ENCODE measurements around the gene GOLGA2. TPM values are rescaled to one million over a fixed set of nuclear protein-coding genes. Genes with fewer than 3 reads are reported as not detected.

The GOLGA2 gene
- total RNA-seq = 10 to 100 TPM; 37.9 to 64.0 (median 55.0) TPM
- polyA plus RNA-seq = 100 to 1,000 TPM in 1 of 2 donors, 10 to 100 TPM in 1; 97.0 to 105 TPM

- WGBS, 2 donors = 0 to 1% methylated on average over 46 to 57 of the region's 57 CpGs
- peak within 1 kb of the TSS; percentile 84 to 91 (median 90) for H3K4me3 ChIP-seq
- FAIRE-seq (no peak), DNase-seq (peak in 3 of 6 donors; percentile 38 to 67 (median 40)), ATAC-seq (peak; percentile 53 to 75 (median 70))
- TF ChIP-seq CTCF (IDR thresholded peaks at IDR 0.05) = no peak
- no peaks in the 10 kb centered on the region for H3K27me3 ChIP-seq
- no peaks in the 10 kb centered on the region for H3K9me3 ChIP-seq
- peak within 1 kb of the TSS; percentile 73 to 76 (median 74) for H3K27ac ChIP-seq
- peaks cover 0 to 12% (median 5%) of the 10 kb centered on the region in 3 donors for H3K4me1 ChIP-seq
- H3K36me3 ChIP-seq = peaks cover 0 to 12% (median 0%) of the 10 kb centered on the region in 3 donors
- intact Hi-C loops (cut with DNase I) = no loop called here
Measured at GRCh38 chr9:128275198-128276007, at the start of gene GOLGA2. Gene GOLGA2, minus strand, starts transcription at chr9:128276007. Its CDS starts 31 bp downstream, at chr9:128275976.

- Histone ChIP-seq H3K9me3 (no peaks in the 10 kb centered on the region), H3K36me3 (peaks cover 0 to 8% (median 0%) of the 10 kb centered on the region in 3 donors), H3K4me1 (peaks cover 5 to 18% (median 8%) of the 10 kb centered on the region in 3 donors), H3K4me3 (no peak overlapping the region), H3K27ac (no peak overlapping the region), H3K27me3 (no peaks in the 10 kb centered on the region)
- no peak for ATAC-seq
- intact Hi-C loops (cut with DNase I) = no loop called here
- no peak for DNase-seq
- no peak for FAIRE-seq
- WGBS, 2 donors = 100% methylated on average over 1 of the region's 1 CpG
- TF ChIP-seq CTCF (IDR thresholded peaks at IDR 0.05) = no peak
Measured at GRCh38 chr9:128324401-128324800, 48.6 kb upstream of the GOLGA2 start.

GRCh38 chr9:128323791-128324190, 48.0 kb upstream of the GOLGA2 start:
- DNase-seq (no peak), ATAC-seq (no peak), FAIRE-seq (no peak)
- Histone ChIP-seq H3K9me3 (no peaks in the 10 kb centered on the region), H3K27ac (no peak overlapping the region), H3K36me3 (peaks cover 0 to 8% (median 0%) of the 10 kb centered on the region in 3 donors), H3K27me3 (no peaks in the 10 kb centered on the region), H3K4me1 (peaks cover 5 to 18% (median 8%) of the 10 kb centered on the region in 3 donors), H3K4me3 (peak overlapping the region; percentile 52 to 98 (median 94))
- TF ChIP-seq CTCF (IDR thresholded peaks at IDR 0.05) = no peak
- intact Hi-C loops (cut with DNase I) = no loop called here
- 75 to 80% methylated on average over 12 of the region's 12 CpGs for WGBS, 2 donors

GRCh38 chr9:128323212-128323730, 47.5 kb upstream of the GOLGA2 start:
- Histone ChIP-seq H3K4me3 (peak overlapping the region; percentile 52 to 98 (median 94)), H3K9me3 (no peaks in the 10 kb centered on the region), H3K36me3 (peaks cover 0 to 8% (median 0%) of the 10 kb centered on the region in 3 donors), H3K4me1 (peaks cover 5 to 18% (median 8%) of the 10 kb centered on the region in 3 donors), H3K27ac (peak overlapping the region; percentile 59 to 93 (median 76)), H3K27me3 (no peaks in the 10 kb centered on the region)
- TF ChIP-seq CTCF (IDR thresholded peaks at IDR 0.05) = no peak
- FAIRE-seq (no peak), ATAC-seq (no peak), DNase-seq (no peak)
- 20% methylated on average over 16 of the region's 16 CpGs for WGBS, 2 donors
- intact Hi-C loops (cut with DNase I) = no loop called here

Measured in pancreas (tissue), 10 donors.